SK-N-MC (cell line): ENCODE data around the gene PNMA8A.

Experiments used
- EZH2 ChIP-seq: fragments of 200-600 bp; sonication (generic); IDR thresholded peaks from one replicate; pipeline ENCODE4 v1.6.1; 2017; ENCODE audit warnings: antibody characterized with exemption
- FOXP2 ChIP-seq: optimal IDR thresholded peaks from 2 replicates; pipeline ENCODE3; 2011; ENCODE audit warnings: mild to moderate bottlenecking, moderate library complexity; ENCODE audit not compliant: insufficient read depth; ENCODE audit errors: extremely low read length, control extremely low read depth
- POLR2AphosphoS5 ChIP-seq: IDR thresholded peaks from 2 replicates; pipeline ENCODE4 v1.6.1; 2012; ENCODE audit warnings: mild to moderate bottlenecking, low read depth, low read length, borderline replicate concordance

DNA sequence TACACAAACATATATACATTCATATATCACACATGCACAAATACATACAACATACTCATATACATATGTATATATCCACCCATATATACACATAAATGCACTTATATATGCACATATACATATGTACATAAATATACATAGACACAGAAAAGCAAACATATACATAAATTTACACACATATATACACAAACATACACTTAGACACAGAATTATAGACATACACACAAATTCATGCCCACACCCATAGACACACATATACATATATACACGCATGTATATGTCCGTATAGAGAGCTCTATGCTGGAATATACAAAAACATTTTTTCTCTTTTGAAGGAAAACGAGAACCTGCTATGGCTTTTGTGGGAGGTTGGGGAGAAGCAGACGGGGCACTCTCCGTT is 20.6 kb downstream of the PNMA8A start:
- no peak for TF ChIP-seq EZH2
- no peak for TF ChIP-seq FOXP2
- no peak for TF ChIP-seq POLR2AphosphoS5
